ENCODE measurements around the gene NMD3. TPM values are rescaled to one million over a fixed set of nuclear protein-coding genes. Genes with fewer than 3 reads are reported as not detected.

The NMD3 gene
- total RNA-seq, 2 experiments from 2014 or later: 37.0 to 42.4 TPM

DNA sequence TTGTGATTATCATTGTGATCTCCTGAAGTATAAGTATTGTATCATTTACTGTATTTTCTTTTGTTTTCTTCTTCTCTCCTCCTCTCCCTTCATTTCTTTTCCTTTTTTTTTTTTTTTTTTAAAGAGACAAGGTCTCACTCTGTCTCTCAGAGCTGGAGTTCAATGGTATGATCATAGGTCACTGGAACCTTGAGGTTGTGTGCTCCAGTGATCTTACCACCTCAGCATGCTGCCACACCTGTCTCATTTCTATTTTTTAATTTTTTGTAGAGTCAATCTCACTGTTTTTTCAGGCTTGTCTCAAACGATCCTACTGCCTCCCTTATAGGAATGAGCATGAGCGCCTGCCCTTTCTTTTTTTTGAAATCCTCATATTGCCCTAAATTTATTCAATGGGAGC is 23.4 kb downstream of the NMD3 start:
- Mint-ChIP-seq H3K27me3 (no peaks in the 10 kb centered on the region), H3K36me3 (ENCODE audit: low read depth) (peaks cover 35% of the 10 kb centered on the region), H3K4me1 (no peaks in the 10 kb centered on the region), H3K27ac (no peak overlapping the region), H3K4me3 (no peak overlapping the region), H3K9me3 (no peaks in the 10 kb centered on the region)
- CTCF ChIA-PET: no interaction called here
- no peak for DNase-seq
- POLR2A ChIA-PET: interaction anchor here (0.6 kb wide), 1 partner anchor 83 kb away, joined by 3 read pairs; no protein-coding TSS in a partner anchor

DNA sequence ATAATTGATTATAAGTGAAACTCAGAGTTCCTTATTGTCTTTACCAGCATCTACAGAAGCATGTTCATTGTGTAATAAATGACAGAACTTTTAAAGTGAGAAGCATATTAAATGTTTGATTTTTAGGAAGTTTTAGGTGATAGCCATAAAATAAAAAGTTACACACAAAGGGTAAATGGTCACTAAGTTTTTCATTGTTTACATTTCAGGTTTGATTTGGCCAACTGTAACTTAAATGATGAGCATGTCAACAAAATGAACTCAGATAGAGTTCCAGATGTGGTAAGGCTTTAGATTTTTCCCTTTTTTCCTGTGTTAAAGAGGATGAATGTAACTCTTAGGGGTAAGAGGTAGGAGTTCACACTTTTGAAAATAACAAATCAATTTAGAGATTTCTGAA is 25.9 kb downstream of the NMD3 start:
- peaks cover 36% of the 10 kb centered on the region for H3K36me3 Mint-ChIP-seq (ENCODE audit: low read depth)
- no peak overlapping the region for H3K27ac Mint-ChIP-seq
- CTCF ChIA-PET: no interaction called here

DNA sequence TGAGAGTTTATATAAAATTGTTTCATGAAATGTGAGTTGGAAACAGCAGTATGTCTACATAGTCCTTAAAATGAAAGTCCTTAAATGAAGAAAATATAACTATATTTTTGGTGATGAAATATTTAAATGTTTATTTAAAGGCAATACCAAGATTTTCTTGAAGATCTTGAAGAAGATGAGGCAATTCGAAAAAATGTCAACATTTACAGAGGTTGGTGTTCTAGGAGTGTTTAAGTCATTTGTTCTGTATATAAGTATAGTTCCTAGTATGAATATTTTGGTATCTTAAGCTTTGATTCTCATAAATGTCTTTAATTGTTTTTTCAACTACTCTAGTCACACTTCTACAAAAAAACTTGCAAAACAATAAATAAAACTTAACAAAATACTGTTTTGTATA is 29.0 kb downstream of the NMD3 start:
- ChIA-PET CTCF (no interaction called here), POLR2A (no interaction called here)
- H3K4me1 Mint-ChIP-seq: no peaks in the 10 kb centered on the region
- H3K9me3 Mint-ChIP-seq: no peaks in the 10 kb centered on the region
- no peak overlapping the region for H3K27ac Mint-ChIP-seq
- no peaks in the 10 kb centered on the region for H3K27me3 Mint-ChIP-seq
- peaks cover 47% of the 10 kb centered on the region for H3K36me3 Mint-ChIP-seq (ENCODE audit: low read depth)
- DNase-seq: no peak
- H3K4me3 Mint-ChIP-seq: no peak overlapping the region

More for the DNA sequence above, 25.9 kb downstream of the NMD3 start:
- Mint-ChIP-seq H3K27me3 (no peaks in the 10 kb centered on the region), H3K4me3 (no peak overlapping the region), H3K4me1 (no peaks in the 10 kb centered on the region), H3K9me3 (no peaks in the 10 kb centered on the region)
- DNase-seq: no peak
- POLR2A ChIA-PET: no interaction called here

DNA sequence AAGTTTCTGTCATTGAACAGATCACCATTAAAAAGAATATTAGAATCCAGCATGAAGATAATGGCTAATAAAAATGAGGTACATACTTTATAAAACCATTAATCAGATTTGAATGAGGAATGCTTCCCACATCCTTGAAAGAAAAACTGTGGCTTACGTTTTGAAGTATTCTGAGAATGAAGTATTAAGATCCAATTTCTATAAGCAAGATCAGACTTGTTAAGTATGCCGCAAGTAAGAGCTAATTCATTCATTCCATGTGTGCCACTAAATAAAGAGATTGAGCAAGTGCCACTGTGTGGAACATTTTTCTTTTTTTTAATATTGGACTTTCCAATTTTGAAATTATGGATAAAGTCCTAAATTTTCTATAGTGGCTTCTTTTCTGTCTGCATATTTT is 30.6 kb downstream of the NMD3 start:
- Mint-ChIP-seq H3K9me3 (no peaks in the 10 kb centered on the region), H3K4me3 (no peak overlapping the region), H3K27ac (no peak overlapping the region), H3K4me1 (no peaks in the 10 kb centered on the region), H3K36me3 (ENCODE audit: low read depth) (peaks cover 52% of the 10 kb centered on the region), H3K27me3 (no peaks in the 10 kb centered on the region)
- ChIA-PET POLR2A (no interaction called here), CTCF (no interaction called here)
- no peak for DNase-seq

DNA sequence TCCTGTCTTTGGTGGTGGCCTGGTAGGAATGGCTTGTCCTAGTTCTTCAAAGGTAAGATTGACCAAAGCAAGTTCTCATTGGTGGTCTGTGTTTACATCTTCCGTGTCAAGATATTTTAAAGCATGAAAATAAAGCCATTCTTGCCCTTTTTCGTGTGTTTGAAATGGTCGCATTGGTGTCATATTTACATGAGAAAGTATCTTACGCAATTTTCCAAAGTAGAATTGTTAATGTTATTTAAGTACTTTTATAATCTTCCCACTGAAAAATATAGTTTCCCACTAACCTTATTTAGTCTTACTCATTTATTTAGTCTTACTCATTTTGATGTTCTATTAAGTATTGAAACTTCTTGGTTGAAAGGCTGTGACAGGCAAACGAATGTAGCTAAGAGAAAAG is 31.0 kb downstream of the NMD3 start:
- ChIA-PET POLR2A (no interaction called here), CTCF (no interaction called here)
- Mint-ChIP-seq H3K27me3 (no peaks in the 10 kb centered on the region), H3K4me3 (no peak overlapping the region), H3K27ac (no peak overlapping the region), H3K36me3 (ENCODE audit: low read depth) (peaks cover 48% of the 10 kb centered on the region), H3K9me3 (no peaks in the 10 kb centered on the region), H3K4me1 (no peaks in the 10 kb centered on the region)
- no peak for DNase-seq

DNA sequence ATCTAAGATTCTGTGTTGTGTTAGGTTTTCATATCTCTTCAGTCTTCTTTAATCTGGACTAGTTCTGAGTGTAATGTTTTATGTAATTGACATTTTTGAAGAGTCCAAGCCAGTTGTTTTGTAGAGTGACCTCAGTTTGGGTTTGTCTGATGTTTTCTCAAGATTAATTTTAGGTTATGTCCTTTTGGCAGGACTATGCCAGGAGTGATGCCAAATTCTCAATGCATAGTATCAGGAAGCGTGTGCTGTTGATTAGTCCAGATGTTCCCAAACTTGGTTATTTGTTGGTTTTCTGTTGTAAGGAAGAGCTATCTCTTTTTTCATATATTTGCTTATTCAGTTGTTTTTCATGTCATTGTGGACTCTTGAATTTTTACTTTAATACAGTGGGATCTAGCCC is 32.6 kb downstream of the NMD3 start:
- CTCF ChIA-PET: no interaction called here
- Mint-ChIP-seq H3K4me1 (no peaks in the 10 kb centered on the region), H3K27ac (no peak overlapping the region), H3K9me3 (no peaks in the 10 kb centered on the region), H3K4me3 (no peak overlapping the region), H3K27me3 (no peaks in the 10 kb centered on the region), H3K36me3 (ENCODE audit: low read depth) (peaks cover 49% of the 10 kb centered on the region)
- no peak for DNase-seq
- POLR2A ChIA-PET: no interaction called here

DNA sequence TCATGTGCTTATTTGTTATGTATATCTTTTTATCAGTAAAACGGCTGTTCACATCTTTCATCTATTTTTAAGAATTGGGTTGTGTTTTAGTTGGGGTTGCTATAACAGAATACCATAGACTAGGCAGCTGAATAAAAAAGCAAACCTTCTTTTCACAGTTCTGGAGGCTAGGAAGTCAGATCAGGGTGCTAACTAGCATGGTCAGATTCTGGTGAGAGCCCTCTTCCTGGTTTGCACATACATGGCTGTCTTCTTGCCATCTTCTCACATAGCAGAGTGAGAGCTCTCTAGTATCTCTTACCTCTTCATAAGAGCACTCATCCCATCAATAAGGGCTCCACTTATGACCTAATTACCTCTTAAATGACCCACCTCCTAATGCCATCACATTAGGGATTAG is 33.8 kb downstream of the NMD3 start:
- CTCF ChIA-PET: interaction anchor here (0.5 kb wide), 1 partner anchor 33 kb away, joined by 3 read pairs; no protein-coding TSS in a partner anchor

DNA sequence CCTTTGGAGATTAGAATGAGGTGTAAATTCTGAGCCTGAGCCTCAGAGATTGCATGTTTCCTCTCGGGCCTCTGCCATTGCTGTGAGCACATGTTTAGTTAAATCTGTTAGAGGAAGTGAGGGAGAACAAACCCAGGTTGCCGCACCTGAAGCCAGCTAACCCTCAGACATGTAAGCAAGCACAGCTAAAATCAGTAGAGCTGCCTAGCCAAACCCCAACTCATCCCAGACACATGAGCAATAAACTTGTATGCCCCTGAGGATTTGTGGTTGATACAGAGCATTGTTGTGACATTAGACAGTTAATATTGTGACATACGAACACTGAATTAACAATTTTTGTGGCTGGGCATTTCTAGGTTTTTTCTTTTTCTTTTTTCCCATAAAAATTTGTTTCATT is 41.9 kb downstream of the NMD3 start:
- Mint-ChIP-seq H3K27ac (no peak overlapping the region), H3K27me3 (no peaks in the 10 kb centered on the region), H3K36me3 (ENCODE audit: low read depth) (peaks cover 40% of the 10 kb centered on the region), H3K4me1 (no peaks in the 10 kb centered on the region), H3K9me3 (peaks cover 12% of the 10 kb centered on the region), H3K4me3 (no peak overlapping the region)
- ChIA-PET CTCF (no interaction called here), POLR2A (no interaction called here)
- DNase-seq: no peak

More for the DNA sequence above, 33.8 kb downstream of the NMD3 start:
- H3K9me3 Mint-ChIP-seq: no peaks in the 10 kb centered on the region
- H3K4me3 Mint-ChIP-seq: no peak overlapping the region
- no peak overlapping the region for H3K27ac Mint-ChIP-seq
- POLR2A ChIA-PET: no interaction called here
- H3K27me3 Mint-ChIP-seq: no peaks in the 10 kb centered on the region
- peaks cover 45% of the 10 kb centered on the region for H3K36me3 Mint-ChIP-seq (ENCODE audit: low read depth)
- H3K4me1 Mint-ChIP-seq: no peaks in the 10 kb centered on the region
- no peak for DNase-seq

DNA sequence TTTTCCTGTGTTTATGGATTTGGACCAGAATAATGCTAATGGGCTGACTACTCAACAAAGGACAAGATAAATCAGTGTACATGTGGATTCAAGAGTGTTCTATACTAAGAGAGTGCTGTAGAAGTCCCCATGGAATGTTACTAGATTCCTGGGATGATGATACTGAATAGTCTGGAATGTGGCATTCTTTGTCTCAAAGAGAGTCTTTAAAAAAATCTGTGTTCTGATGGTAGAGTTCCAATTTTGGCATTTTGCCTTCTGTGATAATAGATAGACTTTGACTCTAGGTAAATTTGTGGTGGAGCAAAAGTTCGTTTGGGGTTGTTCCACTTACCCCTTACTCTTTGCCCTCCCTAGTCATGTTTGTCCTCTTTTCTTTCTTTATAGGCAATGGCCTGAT is 43.7 kb downstream of the NMD3 start:
- H3K9me3 Mint-ChIP-seq: peaks cover 12% of the 10 kb centered on the region
- no peak overlapping the region for H3K4me3 Mint-ChIP-seq
- ChIA-PET CTCF (no interaction called here), POLR2A (no interaction called here)
- no peak for DNase-seq
- H3K27me3 Mint-ChIP-seq: no peaks in the 10 kb centered on the region
- no peaks in the 10 kb centered on the region for H3K4me1 Mint-ChIP-seq
- no peak overlapping the region for H3K27ac Mint-ChIP-seq
- H3K36me3 Mint-ChIP-seq (ENCODE audit: low read depth): peaks cover 36% of the 10 kb centered on the region

DNA sequence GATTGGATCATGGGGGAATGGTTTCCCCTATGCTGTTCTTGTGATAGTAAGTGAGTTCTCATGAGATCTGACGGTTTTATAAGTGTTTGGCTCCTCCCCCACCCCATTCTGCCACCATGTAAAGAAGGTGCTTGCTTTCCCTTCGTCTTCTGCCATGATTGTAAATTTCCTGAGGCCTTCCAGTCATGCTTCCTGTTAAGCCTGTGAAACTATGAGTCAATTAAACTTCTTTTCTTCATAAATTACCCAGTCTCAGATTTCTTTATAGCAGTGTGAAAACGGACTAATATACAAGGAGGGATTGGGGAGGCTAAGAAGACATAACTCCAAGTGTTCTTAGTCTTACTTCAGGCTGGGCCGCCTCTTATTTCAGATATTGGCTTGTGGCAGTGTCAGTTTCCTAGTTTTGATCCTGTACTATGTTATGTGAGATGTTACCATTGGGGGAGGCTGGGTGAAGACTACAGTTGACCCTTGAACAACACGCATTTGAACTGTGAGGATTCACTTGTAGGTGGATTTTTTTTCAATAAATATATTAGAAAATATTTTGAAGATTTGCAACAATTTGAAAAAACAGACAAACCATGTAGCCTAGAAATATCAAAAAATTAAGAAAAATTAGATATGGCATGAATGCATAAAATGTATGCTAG is 44.9 kb downstream of the NMD3 start:
- peaks cover 24% of the 10 kb centered on the region for H3K36me3 Mint-ChIP-seq (ENCODE audit: low read depth)
- H3K4me1 Mint-ChIP-seq: no peaks in the 10 kb centered on the region
- H3K27ac Mint-ChIP-seq: no peak overlapping the region
- H3K9me3 Mint-ChIP-seq: peaks cover 7% of the 10 kb centered on the region
- no peaks in the 10 kb centered on the region for H3K27me3 Mint-ChIP-seq
- ChIA-PET POLR2A (no interaction called here), CTCF (interaction anchor here (0.5 kb wide), 1 partner anchor 99 kb away, joined by 3 read pairs; no protein-coding TSS in a partner anchor)
- H3K4me3 Mint-ChIP-seq: no peak overlapping the region
- DNase-seq: no peak

DNA sequence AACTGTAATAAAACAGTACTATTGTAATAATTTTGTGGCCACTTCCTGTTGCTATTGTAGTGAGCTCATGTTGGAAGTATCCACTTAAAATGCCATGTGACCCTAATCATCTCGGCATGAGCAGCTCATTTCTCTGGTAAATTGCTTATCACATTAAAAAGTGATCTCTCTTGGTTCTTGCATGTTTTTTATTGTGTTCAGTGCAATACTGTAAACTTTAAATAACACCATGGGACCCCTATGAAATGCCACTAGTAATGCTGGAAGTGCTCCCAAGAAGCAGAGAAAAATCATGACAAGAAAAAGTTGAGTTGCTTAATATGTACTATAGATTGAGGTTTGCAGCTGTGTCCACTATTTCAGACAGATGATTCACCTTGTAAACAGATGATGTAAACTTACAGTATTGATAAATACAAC is 45.6 kb downstream of the NMD3 start:
- Mint-ChIP-seq H3K9me3 (peaks cover 5% of the 10 kb centered on the region), H3K27me3 (no peaks in the 10 kb centered on the region), H3K4me3 (no peak overlapping the region), H3K4me1 (peaks cover 4% of the 10 kb centered on the region), H3K27ac (no peak overlapping the region), H3K36me3 (ENCODE audit: low read depth) (peaks cover 18% of the 10 kb centered on the region)
- DNase-seq: no peak
- POLR2A ChIA-PET: no interaction called here
- CTCF ChIA-PET: no interaction called here

DNA sequence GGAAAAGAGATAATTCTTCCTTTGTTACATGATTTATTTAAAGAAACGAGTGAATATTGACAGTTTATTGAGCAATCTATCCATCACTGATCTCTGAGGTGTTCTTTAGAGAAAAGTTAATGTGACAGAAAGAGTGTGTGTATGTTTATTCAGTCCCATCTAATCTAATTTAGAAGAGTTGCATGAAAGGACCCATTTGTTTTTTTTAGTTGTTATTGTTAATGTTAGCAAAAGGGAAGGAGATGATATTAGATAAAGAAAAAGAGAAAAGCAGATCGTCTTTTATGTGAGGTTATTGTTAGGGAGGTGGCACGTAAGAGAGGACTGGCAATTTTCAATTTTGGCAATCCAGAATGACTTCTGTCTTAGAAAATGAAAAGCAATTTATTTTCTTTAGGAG is 46.5 kb downstream of the NMD3 start:
- DNase-seq: no peak
- H3K27me3 Mint-ChIP-seq: no peaks in the 10 kb centered on the region
- peaks cover 13% of the 10 kb centered on the region for H3K36me3 Mint-ChIP-seq (ENCODE audit: low read depth)
- H3K4me3 Mint-ChIP-seq: no peak overlapping the region
- POLR2A ChIA-PET: no interaction called here
- CTCF ChIA-PET: interaction anchor here (1.1 kb wide), 1 partner anchor 8 kb away, joined by 3 read pairs; no protein-coding TSS in a partner anchor
- peaks cover 5% of the 10 kb centered on the region for H3K4me1 Mint-ChIP-seq
- H3K27ac Mint-ChIP-seq: no peak overlapping the region
- peaks cover 5% of the 10 kb centered on the region for H3K9me3 Mint-ChIP-seq

DNA sequence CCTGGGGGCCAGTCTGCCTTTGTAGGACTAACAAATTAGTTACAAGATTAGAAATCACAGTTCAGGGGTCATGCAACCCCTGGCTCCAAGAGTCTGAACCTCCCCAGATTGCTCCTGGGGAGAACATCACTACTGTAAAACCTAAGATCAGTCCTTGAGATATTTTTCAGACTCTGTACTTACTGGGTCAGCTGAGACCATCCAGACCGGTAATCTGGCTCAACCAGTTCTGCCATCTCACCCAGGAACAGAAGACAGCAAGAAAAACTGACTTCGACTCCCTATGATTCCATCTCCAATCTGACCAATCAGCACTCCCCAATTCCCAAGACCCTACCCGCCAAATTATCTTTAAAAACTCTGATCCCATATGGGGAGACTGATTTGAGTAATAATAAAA is 47.5 kb downstream of the NMD3 start:
- POLR2A ChIA-PET: no interaction called here
- Mint-ChIP-seq H3K27me3 (no peaks in the 10 kb centered on the region), H3K4me3 (no peak overlapping the region), H3K36me3 (ENCODE audit: low read depth) (peaks cover 12% of the 10 kb centered on the region), H3K4me1 (peaks cover 5% of the 10 kb centered on the region), H3K9me3 (peaks cover 4% of the 10 kb centered on the region), H3K27ac (no peak overlapping the region)
- CTCF ChIA-PET: no interaction called here
- no peak for DNase-seq

DNA sequence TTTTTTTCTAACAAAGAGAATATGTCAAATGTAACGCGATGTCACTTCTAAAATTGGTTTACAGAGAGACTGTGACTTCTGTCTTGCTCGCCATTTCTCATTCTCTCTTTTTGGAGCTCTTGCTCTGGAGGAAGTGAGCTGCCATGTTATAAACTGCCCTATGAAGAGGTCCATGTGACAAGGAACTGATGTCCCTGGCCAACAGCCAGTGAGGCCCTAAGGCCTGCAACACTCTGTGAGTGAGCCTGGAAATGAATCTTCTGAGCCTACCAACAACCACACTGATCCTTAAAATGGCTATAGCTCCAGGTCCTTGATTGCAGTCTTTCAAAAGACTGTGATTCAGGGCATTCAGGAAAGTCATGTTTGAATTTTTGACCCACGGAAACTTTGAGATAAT is 49.9 kb downstream of the NMD3 start:
- Mint-ChIP-seq H3K36me3 (ENCODE audit: low read depth) (no peaks in the 10 kb centered on the region), H3K9me3 (no peaks in the 10 kb centered on the region), H3K4me1 (peaks cover 5% of the 10 kb centered on the region), H3K4me3 (no peak overlapping the region), H3K27ac (no peak overlapping the region), H3K27me3 (no peaks in the 10 kb centered on the region)
- no peak for DNase-seq
- ChIA-PET CTCF (interaction anchor here (1.8 kb wide), 1 partner anchor 138 kb away, joined by 4 read pairs; no protein-coding TSS in a partner anchor), POLR2A (no interaction called here)
